Calu3 (cell line): ENCODE data around the gene CAVIN2. TPM values are rescaled to one million over a fixed set of nuclear protein-coding genes. Genes with fewer than 3 reads are reported as not detected.

Source experiments
- BruUV-seq: library from RNA; stranded (reverse); fragments of 400-500 nt; replicated peaks from 2 replicates; lab custom pipeline; 2021; lab: Mats Ljungman, UMichigan
- CTCF ChIA-PET: fragments of 300-600 bp; sonication (Branson Sonifier 250); formaldehyde crosslinking; loops from one replicate; lab custom pipeline; 2022; ENCODE audit warnings: antibody characterized with exemption; lab: Charles Lee
- DNase-seq: peaks from one replicate; pipeline ENCODE4 v3.0.0; 2022
- H3K27ac Mint-ChIP-seq: one replicate; pipeline ENCODE4 v1.8.0; 2022; ENCODE audit warnings: mixed read lengths; ENCODE audit not compliant: unreplicated experiment
- H3K27me3 Mint-ChIP-seq: one replicate; pipeline ENCODE4 v1.8.0; 2022; ENCODE audit warnings: mixed read lengths; ENCODE audit not compliant: unreplicated experiment
- H3K36me3 Mint-ChIP-seq: one replicate; pipeline ENCODE4 v1.8.0; 2022; ENCODE audit warnings: mild to moderate bottlenecking, moderate library complexity, mixed read lengths; ENCODE audit not compliant: insufficient read depth, unreplicated experiment
- H3K4me1 Mint-ChIP-seq: one replicate; pipeline ENCODE4 v1.8.0; 2022; ENCODE audit warnings: mild to moderate bottlenecking, low read depth, mixed read lengths; ENCODE audit not compliant: unreplicated experiment
- H3K4me3 Mint-ChIP-seq: one replicate; pipeline ENCODE4 v1.8.0; 2022; ENCODE audit warnings: mild to moderate bottlenecking, low read depth, moderate library complexity, mixed read lengths; ENCODE audit not compliant: unreplicated experiment
- H3K9me3 Mint-ChIP-seq: one replicate; pipeline ENCODE4 v1.8.0; 2022; ENCODE audit warnings: low read depth, mixed read lengths; ENCODE audit not compliant: unreplicated experiment
- CTCF ChIP-seq: fragments of 200-600 bp; IDR thresholded peaks from one replicate; pipeline ENCODE4 v1.8.0; 2022; ENCODE audit warnings: antibody characterized with exemption; ENCODE audit not compliant: unreplicated experiment
- intact Hi-C: fragments of 100-400 bp; cut with micrococcal nuclease; formaldehyde crosslinking; loops from one replicate; pipeline ENCODE4 v1.10.0; 2022; ENCODE audit not compliant: unreplicated experiment
- total RNA-seq: library from RNA; stranded (reverse); gene quantifications from 2 replicates; pipeline ENCODE4 v1.2.3, GENCODE V29; 2022

The CAVIN2 gene
- total RNA-seq, 1 experiment from 2014 or later: not detected

GRCh38 chr2:191869178-191869577 lies 22.3 kb upstream of the CAVIN2 start:
- DNase-seq: peak; percentile 30
- peak overlapping the region; percentile 55 for H3K27ac Mint-ChIP-seq
- CTCF ChIA-PET: interaction anchor here (1.7 kb wide), 1 partner anchor 293 kb away, joined by 10 read pairs; no protein-coding TSS in a partner anchor
- intact Hi-C loops: loop anchor here (1.0 to 5.0 kb wide), 3 partner anchors 57 to 312 kb away; no protein-coding TSS in a partner anchor
- H3K9me3 Mint-ChIP-seq: peaks cover 6% of the 10 kb centered on the region
- peaks cover 51% of the 10 kb centered on the region for H3K4me1 Mint-ChIP-seq
- no peak overlapping the region for H3K4me3 Mint-ChIP-seq
- no TSS peak for BruUV-seq
- H3K27me3 Mint-ChIP-seq: no peaks in the 10 kb centered on the region
- TF ChIP-seq CTCF: peak; percentile 28
- H3K36me3 Mint-ChIP-seq: no peaks in the 10 kb centered on the region

GRCh38 chr2:191867507-191867847 lies 20.6 kb upstream of the CAVIN2 start:
- Mint-ChIP-seq H3K27me3 (no peaks in the 10 kb centered on the region), H3K9me3 (peaks cover 6% of the 10 kb centered on the region), H3K4me1 (peaks cover 51% of the 10 kb centered on the region), H3K36me3 (no peaks in the 10 kb centered on the region), H3K27ac (peak overlapping the region; percentile 87), H3K4me3 (no peak overlapping the region)
- BruUV-seq: no TSS peak
- TF ChIP-seq CTCF: no peak
- CTCF ChIA-PET: no interaction called here
- no peak for DNase-seq
- intact Hi-C loops: loop anchor here (5.0 kb wide), 2 partner anchors 55 to 310 kb away; no protein-coding TSS in a partner anchor

GRCh38 chr2:191866675-191867506 lies 20.0 kb upstream of the CAVIN2 start:
- peak overlapping the region; percentile 21 for H3K4me3 Mint-ChIP-seq
- peaks cover 6% of the 10 kb centered on the region for H3K9me3 Mint-ChIP-seq
- intact Hi-C loops: loop anchor here (5.0 kb wide), 2 partner anchors 55 to 310 kb away; no protein-coding TSS in a partner anchor
- no peaks in the 10 kb centered on the region for H3K27me3 Mint-ChIP-seq
- CTCF ChIA-PET: no interaction called here
- peak overlapping the region; percentile 87 for H3K27ac Mint-ChIP-seq
- peak; percentile 24 for DNase-seq
- BruUV-seq: no TSS peak
- no peak for TF ChIP-seq CTCF
- H3K36me3 Mint-ChIP-seq: no peaks in the 10 kb centered on the region
- peaks cover 51% of the 10 kb centered on the region for H3K4me1 Mint-ChIP-seq

- no peak for TF ChIP-seq CTCF
- CTCF ChIA-PET: no interaction called here
- DNase-seq: no peak
- no peaks in the 10 kb centered on the region for H3K36me3 Mint-ChIP-seq
- intact Hi-C loops: loop anchor here (5.0 kb wide), 2 partner anchors 54 to 309 kb away; no protein-coding TSS in a partner anchor
- BruUV-seq: no TSS peak
- H3K4me3 Mint-ChIP-seq: peak overlapping the region; percentile 21
- peak overlapping the region; percentile 87 for H3K27ac Mint-ChIP-seq
- no peaks in the 10 kb centered on the region for H3K27me3 Mint-ChIP-seq
- peaks cover 6% of the 10 kb centered on the region for H3K9me3 Mint-ChIP-seq
- H3K4me1 Mint-ChIP-seq: peaks cover 51% of the 10 kb centered on the region
Observed at GRCh38 chr2:191866195-191866594, 19.3 kb upstream of the CAVIN2 start.
